Activated CD4-positive, CD25-positive, alpha-beta regulatory T cell treated with anti-CD3 and anti-CD28 coated beads, Interleukin-2, amount 50 U/mL, for 24 hours (primary cell): ENCODE results near the gene DMKN.
A peak's percentile ranks its signal among the peaks of the same experiment; 100 is the strongest.

Experiments used
- ATAC-seq, 2 donors: fragments of 150-1000 bp; cut with Tn5 transposase; one replicate each; pipeline ENCODE4 v1.10.0; 2021; ENCODE audit warnings: mild to moderate bottlenecking in 1 of 2, moderate library complexity in 1 of 2

The DMKN gene

DNA sequence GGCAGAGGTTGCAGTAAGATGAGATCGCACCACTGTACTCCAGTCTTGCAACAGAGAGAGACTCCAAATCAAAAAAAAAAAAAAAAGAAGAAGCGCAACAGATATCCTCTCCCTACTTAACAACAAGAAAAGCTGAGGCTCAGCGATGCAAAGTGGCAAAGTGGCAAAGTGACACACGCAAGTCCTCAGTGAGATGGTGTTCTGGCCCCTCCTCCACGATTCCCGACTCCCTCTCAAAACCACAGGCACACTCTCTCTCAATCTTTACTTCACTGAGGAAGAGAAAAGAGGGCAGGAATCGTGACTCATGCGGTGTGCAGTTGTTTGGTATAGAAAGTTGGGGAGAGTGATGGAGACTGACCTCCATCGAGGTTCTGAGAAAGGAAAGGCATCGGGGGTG, 52.8 kb downstream of the DMKN start:
- ATAC-seq = no peak

- no peak for ATAC-seq
Observed at GRCh38 chr19:35459414-35460082, 53.9 kb downstream of the DMKN start.

DNA sequence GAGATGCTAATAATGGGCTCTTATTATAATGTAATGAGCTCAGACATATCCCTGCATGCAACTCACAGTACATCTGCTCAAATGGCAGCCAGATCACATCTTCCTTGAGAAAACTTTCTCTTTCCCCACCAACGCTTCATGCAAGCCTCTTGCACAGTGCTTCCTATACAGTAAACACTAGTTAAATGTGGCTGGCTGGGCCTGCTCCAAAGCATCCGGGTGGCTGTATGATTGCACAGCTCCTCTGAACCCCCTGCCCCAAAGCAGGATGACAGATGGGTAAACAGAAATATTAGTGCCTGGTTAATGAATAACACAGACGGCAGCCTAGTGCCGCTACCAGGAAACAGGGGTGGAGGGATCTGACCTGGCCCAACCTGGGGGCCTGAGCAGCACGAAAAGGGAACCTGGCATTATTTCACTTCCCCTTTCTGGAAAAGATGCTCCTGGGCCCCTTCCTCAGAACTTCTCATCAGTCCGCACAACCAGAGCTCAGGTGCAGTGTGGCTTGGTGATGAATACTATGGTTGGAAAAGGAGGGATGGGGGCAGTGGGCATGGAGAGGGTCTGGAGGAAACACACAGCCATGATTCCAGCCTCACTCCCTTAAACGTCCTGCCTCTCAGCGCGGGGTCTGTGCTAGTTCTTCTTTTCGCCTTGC, 54.6 kb downstream of the DMKN start:
- no peak for ATAC-seq

DNA sequence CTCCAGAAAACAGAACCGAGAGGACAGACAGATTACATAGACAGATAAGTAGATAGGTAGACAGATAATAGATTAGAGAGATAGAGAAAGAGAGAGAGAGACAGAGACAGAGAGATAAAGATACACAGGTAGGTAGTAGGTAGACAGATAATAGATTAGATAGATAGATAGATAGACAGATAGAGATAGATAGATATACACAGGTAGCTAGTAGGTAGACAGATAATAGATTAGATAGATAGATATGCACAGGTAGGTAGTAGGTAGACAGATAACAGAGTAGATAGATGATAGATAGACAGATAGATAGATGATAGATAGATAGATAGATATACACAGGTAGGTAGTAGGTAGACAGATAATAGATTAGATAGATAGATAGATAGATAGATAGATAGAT, 55.3 kb downstream of the DMKN start:
- no peak for ATAC-seq

- ATAC-seq = no peak
Observed at GRCh38 chr19:35457173-35457572, 56.3 kb downstream of the DMKN start.

- ATAC-seq = no peak
Observed at GRCh38 chr19:35455616-35456201, 57.7 kb downstream of the DMKN start.

DNA sequence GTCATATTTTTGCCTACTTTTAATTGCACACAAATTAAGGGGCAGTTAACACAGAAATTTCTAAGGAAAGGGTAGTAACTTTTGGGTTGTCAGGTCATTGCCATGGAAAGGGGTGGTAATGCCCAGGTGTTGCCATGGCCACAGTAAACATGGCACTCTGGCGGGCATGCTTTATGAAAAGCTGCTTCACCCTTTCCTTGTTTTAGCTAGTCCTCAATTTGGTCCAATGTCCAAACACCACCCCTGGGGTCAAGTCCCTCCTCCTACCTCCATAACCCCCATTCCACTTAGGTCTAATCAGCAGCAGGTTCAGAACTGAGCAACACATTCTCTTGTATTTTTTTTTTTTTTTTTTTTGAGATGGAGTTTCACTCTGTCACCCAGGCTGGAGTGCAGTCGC, 58.8 kb downstream of the DMKN start:
- no peak for ATAC-seq

DNA sequence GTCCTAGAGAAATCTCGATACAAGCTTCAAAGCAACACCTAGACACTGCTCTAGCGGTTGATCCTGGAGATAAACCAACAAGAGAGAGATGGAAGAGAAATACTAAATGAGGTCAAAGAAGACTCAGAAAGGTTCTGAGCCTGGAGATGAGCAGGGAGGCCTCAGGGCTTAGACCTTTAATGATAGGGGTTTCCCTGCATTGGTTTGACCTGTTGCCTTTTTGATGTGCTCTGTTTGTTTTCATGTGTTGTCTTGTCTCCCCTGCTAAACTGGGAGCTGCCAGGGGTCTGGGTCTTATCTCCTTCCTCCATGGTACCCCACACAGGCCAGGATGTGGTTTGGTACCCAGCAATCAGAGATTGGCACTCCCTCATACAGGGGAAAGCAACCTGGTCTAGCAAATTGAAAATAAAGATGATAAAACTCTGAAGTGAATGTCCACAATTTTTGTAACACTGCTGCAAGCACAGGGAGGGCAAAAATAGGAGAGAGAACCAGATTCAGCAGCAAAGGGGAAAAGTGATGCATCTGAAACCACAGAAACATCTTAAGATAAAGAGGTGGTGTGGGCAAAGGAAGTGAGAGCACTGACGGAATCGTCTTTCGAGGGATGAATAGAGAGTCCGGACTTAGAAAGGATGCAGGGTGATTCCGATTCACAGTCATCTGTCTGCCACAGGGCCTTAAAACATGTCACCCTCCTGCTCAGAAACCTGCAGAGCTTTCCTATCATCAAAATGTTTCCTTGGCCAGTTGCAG, 61.9 kb downstream of the DMKN start:
- peak; percentile 44 to 74 for ATAC-seq

GRCh38 chr19:35449359-35450043, 63.9 kb downstream of the DMKN start:
- ATAC-seq = no peak

DNA sequence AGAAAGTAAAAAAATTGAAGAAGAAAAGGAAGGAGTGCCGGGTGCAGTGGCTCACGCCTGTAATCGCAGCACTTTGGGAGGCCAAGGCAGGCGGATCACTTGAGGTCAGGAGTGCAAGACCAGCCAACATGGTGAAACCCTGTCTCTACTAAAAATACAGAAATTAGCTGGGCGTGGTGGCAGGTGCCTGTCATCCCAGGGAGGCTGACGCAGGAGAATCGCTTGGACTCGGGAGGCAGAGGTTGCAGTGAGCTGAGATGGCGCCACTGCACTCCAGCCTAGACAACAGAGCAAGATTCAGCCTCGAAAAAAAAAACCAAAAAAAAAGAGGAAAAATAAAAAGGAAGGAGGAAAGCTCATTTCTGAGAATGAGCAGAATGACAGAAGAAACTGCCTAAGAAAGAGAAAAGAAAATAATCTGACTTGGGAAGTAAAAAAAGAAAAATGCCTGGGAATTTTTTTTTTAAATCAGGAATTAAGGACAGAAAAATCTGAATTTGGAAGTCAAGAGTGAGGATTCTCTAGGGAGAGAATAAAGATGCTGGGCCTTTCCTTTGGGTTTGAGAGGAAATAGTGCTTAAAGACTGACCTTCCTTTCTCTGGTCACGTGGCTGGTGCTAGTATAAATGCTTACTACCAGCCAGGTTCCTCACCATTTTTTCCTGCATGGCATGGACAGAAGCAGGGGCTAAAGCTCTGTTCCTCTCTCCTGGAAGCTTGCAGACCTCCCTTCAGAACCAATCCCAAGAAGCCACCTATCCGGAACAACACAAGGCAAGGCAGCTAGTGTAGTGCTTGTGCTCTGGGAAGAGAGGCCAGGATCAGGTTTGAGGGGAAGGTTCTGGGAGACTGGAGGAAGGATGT, 65.6 kb downstream of the DMKN start, which contains the start of gene FFAR2:
Gene FFAR2 (plus strand): TSS at position 652 of the 864 bp plus-strand sequence. CDS start 1,458 bp downstream, outside the sequence.
- no peak for ATAC-seq
